Measurements from ENCODE around the gene SCN4A. TPM values are rescaled to one million over a fixed set of nuclear protein-coding genes. Genes with fewer than 3 reads are reported as not detected.
A peak's percentile ranks its signal among the peaks of the same experiment; 100 is the strongest.

The SCN4A gene
- total and polyA plus RNA-seq, 2 of the 13 experiments (the other 11 are each of a cell fraction or from before 2014, with no cell fraction given), result 0.02 to 0.03 TPM

- TF ChIP-seq ZBTB42 (CRISPR knock-in tag; IDR thresholded peaks at IDR 0.05) (no peak), CREB1 (IDR thresholded peaks at IDR 0.05) (no peak), CREB1 (CRISPR knock-in tag; IDR thresholded peaks at IDR 0.05) (no peak), RORA (CRISPR knock-in tag; IDR thresholded peaks at IDR 0.05) (no peak), UBTF (CRISPR knock-in tag; IDR thresholded peaks at IDR 0.05) (0 out of 2 replicates have a peak, but pooled peaks have one; percentile 6), ZNF337 (CRISPR knock-in tag; IDR thresholded peaks at IDR 0.05; ENCODE audit: borderline replicate concordance, low read depth) (no peak), FOSL1 (CRISPR knock-in tag; IDR thresholded peaks at IDR 0.05; ENCODE audit: borderline replicate concordance) (no peak), AHR (CRISPR knock-in tag; IDR thresholded peaks at IDR 0.05) (0 out of 2 replicates have a peak, but pooled peaks have one; percentile 43), MTF2 (CRISPR knock-in tag; IDR thresholded peaks at IDR 0.05; ENCODE audit: borderline replicate concordance) (peak; percentile 30; the same call in 1 of the 2 replicates), SP140L (CRISPR knock-in tag; IDR thresholded peaks at IDR 0.05; ENCODE audit: borderline replicate concordance) (no peak), HHEX (CRISPR knock-in tag; IDR thresholded peaks at IDR 0.05) (no peak), NR3C1 (CRISPR knock-in tag; IDR thresholded peaks at IDR 0.05) (no peak), HNRNPL (IDR thresholded peaks at IDR 0.05; ENCODE audit: low read depth, low read length) (0 out of 2 replicates have a peak, but pooled peaks have one; percentile 21), CENPX (CRISPR knock-in tag; IDR thresholded peaks at IDR 0.05) (no peak), EED (CRISPR knock-in tag; IDR thresholded peaks at IDR 0.05) (no peak), KLF11 (CRISPR knock-in tag; IDR thresholded peaks at IDR 0.05) (no peak), ZNF704 (CRISPR knock-in tag; IDR thresholded peaks at IDR 0.05; ENCODE audit: borderline replicate concordance) (0 out of 2 replicates have a peak, but pooled peaks have one; percentile 51), POGK (CRISPR knock-in tag; conservative IDR thresholded peaks at IDR 0.05) (0 out of 2 replicates have a peak, but pooled peaks have one; percentile 39), MZF1 (CRISPR knock-in tag; IDR thresholded peaks at IDR 0.05; ENCODE audit: borderline replicate concordance) (no peak), DRAP1 (CRISPR knock-in tag; IDR thresholded peaks at IDR 0.05) (no peak), ZKSCAN5 (CRISPR knock-in tag; IDR thresholded peaks at IDR 0.05) (0 out of 2 replicates have a peak, but pooled peaks have one; percentile 29), SNAI1 (CRISPR knock-in tag; IDR thresholded peaks at IDR 0.05; ENCODE audit: borderline replicate concordance) (0 out of 2 replicates have a peak, but pooled peaks have one; percentile 67)
Measured at GRCh38 chr17:63945784-63946439, 26.8 kb downstream of the SCN4A start (continued).

Measured in HepG2 (cell line).